Lower lobe of right lung (tissue), 2 donors: Measurements from ENCODE around the gene RFX3. TPM values are rescaled to one million over a fixed set of nuclear protein-coding genes. Genes with fewer than 3 reads are reported as not detected.

Experiments used
- ATAC-seq, 2 donors: fragments of 200-7000 bp; cut with Tn5 transposase; one replicate each; pipeline ENCODE4 v1.9.1; 2020 to 2022; ENCODE audit warnings: mild to moderate bottlenecking in 2 of 2, moderate library complexity in 2 of 2
- DNase-seq: peaks from one replicate; pipeline ENCODE4 v3.0.0-alpha.2; 2020
- H3K27ac ChIP-seq: fragments of 200-600 bp; one replicate; pipeline ENCODE4 v1.8.0; 2022
- H3K27me3 ChIP-seq: fragments of 200-600 bp; one replicate; pipeline ENCODE4 v1.8.0; 2022; ENCODE audit warnings: low read depth
- H3K36me3 ChIP-seq: fragments of 200-600 bp; one replicate; pipeline ENCODE4 v1.8.0; 2022; ENCODE audit warnings: mild to moderate bottlenecking
- H3K4me1 ChIP-seq: fragments of 200-600 bp; one replicate; pipeline ENCODE4 v1.8.0; 2022
- H3K4me3 ChIP-seq: fragments of 200-600 bp; one replicate; pipeline ENCODE4 v1.8.0; 2022; ENCODE audit warnings: mild to moderate bottlenecking
- H3K9me3 ChIP-seq: fragments of 200-600 bp; one replicate; pipeline ENCODE4 v1.8.0; 2022
- intact Hi-C: fragments of 100-400 bp; cut with DNase I; formaldehyde crosslinking; loops from one replicate; pipeline ENCODE4 v1.11.0; 2022
- total RNA-seq: library from RNA; stranded (reverse); fragmentation: NEBNext Ultra II Directional; extraction: Animal tissue kit (Norgen Biotek cat#: 25700); gene quantifications from one replicate; pipeline ENCODE4 v1.2.1, GENCODE V29; 2021
- TF ChIP-seq, protein P1 (sequence below): fragments of 200-600 bp; IDR thresholded peaks from one replicate; pipeline ENCODE4 v1.8.0; 2022; ENCODE audit warnings: antibody characterized with exemption, mild to moderate bottlenecking
- donor health status: DM: no; HTN: yes; CAD: no; lungs with severe emphysema.

Gene RFX3
- total RNA-seq, 1 donor from 2014 or later: 25.4 TPM

DNA sequence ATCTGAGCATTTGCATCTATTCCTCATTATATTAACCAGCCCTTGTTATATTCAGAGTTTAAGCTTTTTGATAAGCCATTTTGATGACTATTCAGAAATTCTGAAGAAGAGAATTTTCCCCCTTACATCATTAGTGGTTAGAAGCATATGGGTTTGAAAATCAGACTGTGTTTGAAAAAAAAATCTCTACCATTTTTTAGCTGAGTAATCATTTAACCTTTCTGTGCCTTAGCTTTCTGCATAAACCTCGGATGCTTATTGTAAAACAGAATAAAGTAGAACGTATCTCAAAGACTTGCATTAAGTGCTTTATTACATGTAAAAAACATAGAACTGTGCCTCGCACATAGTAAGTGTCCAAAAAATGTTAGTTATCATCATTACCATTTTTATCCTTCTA is 278.6 kb downstream of the RFX3 start:
- TF ChIP-seq, protein P1, sequence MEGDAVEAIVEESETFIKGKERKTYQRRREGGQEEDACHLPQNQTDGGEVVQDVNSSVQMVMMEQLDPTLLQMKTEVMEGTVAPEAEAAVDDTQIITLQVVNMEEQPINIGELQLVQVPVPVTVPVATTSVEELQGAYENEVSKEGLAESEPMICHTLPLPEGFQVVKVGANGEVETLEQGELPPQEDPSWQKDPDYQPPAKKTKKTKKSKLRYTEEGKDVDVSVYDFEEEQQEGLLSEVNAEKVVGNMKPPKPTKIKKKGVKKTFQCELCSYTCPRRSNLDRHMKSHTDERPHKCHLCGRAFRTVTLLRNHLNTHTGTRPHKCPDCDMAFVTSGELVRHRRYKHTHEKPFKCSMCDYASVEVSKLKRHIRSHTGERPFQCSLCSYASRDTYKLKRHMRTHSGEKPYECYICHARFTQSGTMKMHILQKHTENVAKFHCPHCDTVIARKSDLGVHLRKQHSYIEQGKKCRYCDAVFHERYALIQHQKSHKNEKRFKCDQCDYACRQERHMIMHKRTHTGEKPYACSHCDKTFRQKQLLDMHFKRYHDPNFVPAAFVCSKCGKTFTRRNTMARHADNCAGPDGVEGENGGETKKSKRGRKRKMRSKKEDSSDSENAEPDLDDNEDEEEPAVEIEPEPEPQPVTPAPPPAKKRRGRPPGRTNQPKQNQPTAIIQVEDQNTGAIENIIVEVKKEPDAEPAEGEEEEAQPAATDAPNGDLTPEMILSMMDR: no peak

GRCh38 chr9:3246241-3246640 is 279.6 kb downstream of the RFX3 start:
- intact Hi-C loops: loop anchor here (10.0 kb wide), 1 partner anchor 189 kb away; no protein-coding TSS in a partner anchor
- DNase-seq: no peak
- Histone ChIP-seq H3K4me3 (no peak overlapping the region), H3K27ac (no peak overlapping the region), H3K9me3 (no peaks in the 10 kb centered on the region), H3K36me3 (peaks cover 13% of the 10 kb centered on the region), H3K4me1 (no peaks in the 10 kb centered on the region), H3K27me3 (no peaks in the 10 kb centered on the region)
- no peak for ATAC-seq
- TF ChIP-seq, protein P1: no peak

More for the DNA sequence above, 278.6 kb downstream of the RFX3 start:
- no peak for ATAC-seq
- Histone ChIP-seq H3K36me3 (peaks cover 13% of the 10 kb centered on the region), H3K27me3 (no peaks in the 10 kb centered on the region), H3K27ac (no peak overlapping the region), H3K4me3 (no peak overlapping the region), H3K9me3 (no peaks in the 10 kb centered on the region), H3K4me1 (no peaks in the 10 kb centered on the region)
- DNase-seq: no peak
- intact Hi-C loops: loop anchor here (10.0 kb wide), 1 partner anchor 188 kb away; no protein-coding TSS in a partner anchor

DNA sequence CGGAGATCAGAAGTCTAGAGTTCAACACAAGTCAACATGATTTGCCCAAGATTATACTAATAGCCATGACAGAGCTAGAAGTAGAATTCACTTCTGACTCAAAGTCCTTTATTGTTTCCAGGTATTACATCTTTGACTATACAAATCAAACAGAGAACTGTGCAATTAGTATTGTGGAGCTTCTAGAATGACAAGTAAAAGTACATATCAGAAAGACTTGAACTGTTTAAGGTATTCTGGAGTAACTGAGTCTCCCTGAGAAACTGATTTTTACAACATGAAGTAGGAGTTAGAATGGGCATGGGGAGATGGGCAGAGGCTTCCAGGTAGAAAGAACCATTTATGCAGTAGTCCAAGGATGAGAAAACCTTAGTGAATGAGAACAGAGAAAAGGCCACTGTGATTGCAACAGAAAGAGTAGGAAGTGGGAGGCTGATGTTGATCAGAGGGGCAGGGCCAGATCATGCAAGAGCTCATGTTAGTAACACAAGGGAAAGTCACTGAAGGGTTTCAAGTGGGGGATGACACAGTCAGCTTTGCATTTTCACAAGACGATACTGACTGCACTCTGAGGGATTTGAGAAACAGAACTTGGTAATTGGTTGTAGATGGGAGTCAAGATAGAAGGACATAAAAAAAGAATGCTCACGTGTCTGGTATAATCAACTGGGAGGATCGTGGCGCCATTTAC is 280.7 kb downstream of the RFX3 start:
- peak; percentile 14 to 47 for ATAC-seq
- intact Hi-C loops: loop anchor here (10.0 kb wide), 1 partner anchor 190 kb away; no protein-coding TSS in a partner anchor
- no peak for DNase-seq

DNA sequence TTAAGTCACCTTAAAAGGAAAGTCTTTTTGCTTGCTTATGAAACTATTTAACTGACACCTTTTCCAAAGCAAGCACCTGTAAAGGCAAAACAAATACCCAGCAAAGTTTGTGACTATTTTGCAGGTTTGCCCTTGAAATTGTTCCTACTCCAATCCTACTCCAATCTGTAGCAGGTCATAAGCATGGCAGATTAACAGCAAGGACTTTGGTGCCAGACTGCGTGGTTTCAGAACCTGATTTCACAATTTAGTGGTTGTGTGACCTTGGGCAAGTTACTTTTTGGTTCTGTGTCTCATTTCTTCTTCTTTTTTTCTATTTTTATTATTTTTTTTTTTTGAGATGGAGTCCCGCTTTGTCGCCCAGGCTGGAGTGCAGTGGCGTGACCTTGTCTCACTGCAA is 282.1 kb downstream of the RFX3 start:
- Histone ChIP-seq H3K36me3 (peaks cover 13% of the 10 kb centered on the region), H3K27me3 (no peaks in the 10 kb centered on the region), H3K9me3 (no peaks in the 10 kb centered on the region), H3K4me1 (no peaks in the 10 kb centered on the region), H3K27ac (no peak overlapping the region), H3K4me3 (no peak overlapping the region)
- TF ChIP-seq, protein P1: no peak
- no peak for DNase-seq
- no peak for ATAC-seq
- intact Hi-C loops: loop anchor here (10.0 kb wide), 1 partner anchor 191 kb away; no protein-coding TSS in a partner anchor

More for the DNA sequence above, 280.7 kb downstream of the RFX3 start:
- no peaks in the 10 kb centered on the region for H3K27me3 ChIP-seq
- H3K36me3 ChIP-seq: peaks cover 13% of the 10 kb centered on the region
- H3K9me3 ChIP-seq: no peaks in the 10 kb centered on the region
- no peaks in the 10 kb centered on the region for H3K4me1 ChIP-seq
- TF ChIP-seq, protein P1: no peak
- no peak overlapping the region for H3K27ac ChIP-seq
- no peak overlapping the region for H3K4me3 ChIP-seq

- Histone ChIP-seq H3K4me1 (no peaks in the 10 kb centered on the region), H3K9me3 (no peaks in the 10 kb centered on the region), H3K4me3 (no peak overlapping the region), H3K27ac (no peak overlapping the region), H3K36me3 (no peaks in the 10 kb centered on the region), H3K27me3 (no peaks in the 10 kb centered on the region)
- intact Hi-C loops: loop anchor here (10.0 kb wide), 1 partner anchor 194 kb away; no protein-coding TSS in a partner anchor
- TF ChIP-seq, protein P1: no peak
- no peak for DNase-seq
- ATAC-seq: peak in 1 of 2 donors; percentile 39
Observed at GRCh38 chr9:3241290-3241689, 284.5 kb downstream of the RFX3 start.
